GM12878 (cell line): ENCODE measurements around the gene ADAMTSL4. TPM values are rescaled to one million over a fixed set of nuclear protein-coding genes. Genes with fewer than 3 reads are reported as not detected.
A peak's percentile ranks its signal among the peaks of the same experiment; 100 is the strongest.
"Not testable (repeated sequence)": the region's sequence is repeated elsewhere in the genome, so short reads cannot be mapped to it uniquely, and the experiment has no call there.

Experiments
- ATAC-seq: fragments of 200-7000 bp; cut with Tn5 transposase; 3 replicates; pipeline ENCODE4 v1.9.1; 2020; ENCODE audit warnings: mild to moderate bottlenecking, moderate library complexity
- BruUV-seq: library from RNA; stranded (reverse); fragments of 400-500 nt; replicated peaks from 2 replicates; lab custom pipeline; 2021; lab: Mats Ljungman, UMichigan
- CTCF ChIA-PET: fragments of 300-600 bp; sonication (Branson Sonifier 250); formaldehyde crosslinking; extraction: SDS; loops from one replicate; lab custom pipeline; 2021; ENCODE audit warnings: inconsistent platforms; lab: Yijun Ruan, JAX
- POLR2A ChIA-PET: fragments of 350-600 bp; formaldehyde crosslinking; extraction: SDS; loops from one replicate; lab custom pipeline; 2021; ENCODE audit warnings: inconsistent platforms; lab: Charles Lee
- RAD21 ChIA-PET: fragments of 300-600 bp; sonication (Branson Sonifier 250); formaldehyde crosslinking; loops from one replicate; lab custom pipeline; 2023; ENCODE audit warnings: antibody characterized with exemption; ENCODE audit not compliant: unreplicated experiment; lab: Charles Lee
- SMC1A ChIA-PET: fragments of 300-600 bp; sonication (Branson Sonifier 250); formaldehyde crosslinking; loops from one replicate; lab custom pipeline; 2023; ENCODE audit not compliant: unreplicated experiment, uncharacterized antibody; lab: Charles Lee
- DNase-seq: peaks from one replicate; pipeline ENCODE4 v3.0.0-alpha.2; 2011; ENCODE audit warnings: low read depth, low spot score
- FAIRE-seq: peaks from 3 replicates; lab custom pipeline; 2011; peaks lifted over from hg19 to GRCh38; lab: Jason Lieb, UNC
- H2AFZ ChIP-seq: 2 replicates; pipeline ENCODE4 v1.6.0; 2011; ENCODE audit warnings: low read depth, low read length, control low read depth; ENCODE audit not compliant: control insufficient read depth
- H3K27ac ChIP-seq: 2 replicates; pipeline ENCODE4 v1.5.1; 2011; ENCODE audit warnings: control low read depth; ENCODE audit not compliant: control insufficient read depth, insufficient read depth
- H3K27me3 ChIP-seq, 2 experiments: replicated peaks in 1 of 2; 2 replicates each; pipeline versions ENCODE4 v1.6.0 to v1.6.1; 2011; ENCODE audit warnings: low read length in 1 of 2; ENCODE audit not compliant: control insufficient read depth in 2 of 2, insufficient read depth in 2 of 2
- H3K36me3 ChIP-seq, 2 experiments: 2 replicates each; pipeline ENCODE4 v1.5.1; 2011; ENCODE audit warnings: low read length in 1 of 2; ENCODE audit not compliant: control insufficient read depth in 2 of 2, insufficient read depth in 2 of 2
- H3K4me1 ChIP-seq: 2 replicates; pipeline ENCODE4 v1.6.1; 2011; ENCODE audit warnings: mild to moderate bottlenecking, low read length, moderate library complexity, mixed read lengths; ENCODE audit not compliant: control insufficient read depth, insufficient read depth
- H3K4me2 ChIP-seq: 2 replicates; pipeline ENCODE4 v1.6.0; 2011; ENCODE audit warnings: control low read depth; ENCODE audit not compliant: control insufficient read depth, insufficient read depth
- H3K4me3 ChIP-seq: fragments of 200-600 bp; sonication (generic); 2 replicates; pipeline ENCODE4 v1.5.1; 2016
- H3K79me2 ChIP-seq: 2 replicates; pipeline ENCODE4 v1.6.0; 2011; ENCODE audit warnings: low read length; ENCODE audit not compliant: control insufficient read depth, insufficient read depth
- H3K9ac ChIP-seq: 2 replicates; pipeline ENCODE4 v1.8.0; 2011; ENCODE audit warnings: low read length, control low read depth, mixed read lengths; ENCODE audit not compliant: control insufficient read depth, insufficient read depth
- H3K9me3 ChIP-seq: replicated peaks from 3 replicates; pipeline ENCODE4 v1.5.1; 2011; ENCODE audit warnings: mild to moderate bottlenecking, low read length; ENCODE audit not compliant: control insufficient read depth, insufficient read depth
- H4K20me1 ChIP-seq: 2 replicates; pipeline ENCODE4 v1.6.0; 2011; ENCODE audit not compliant: control insufficient read depth, insufficient read depth
- ATF2 ChIP-seq: IDR thresholded peaks from 2 replicates; pipeline ENCODE4 v1.6.1; 2012; ENCODE audit warnings: low read length, inconsistent platforms
- BMI1 ChIP-seq: fragments of 450-650 bp; IDR thresholded peaks from 2 replicates; pipeline ENCODE4 v1.6.1; 2016; ENCODE audit warnings: mild to moderate bottlenecking, moderate library complexity, borderline replicate concordance
- CHD4 ChIP-seq: fragments of 200-600 bp; sonication (generic); IDR thresholded peaks from 2 replicates; pipeline ENCODE4 v1.6.1; 2016; ENCODE audit warnings: mild to moderate bottlenecking
- HCFC1 ChIP-seq: fragments of 150-350 bp; IDR thresholded peaks from 2 replicates; pipeline ENCODE4 v1.6.1; 2014; ENCODE audit warnings: low read length
- HDAC6 ChIP-seq: fragments of 200-600 bp; sonication (generic); IDR thresholded peaks from one replicate; pipeline ENCODE4 v1.8.0; 2017; ENCODE audit warnings: antibody characterized with exemption; ENCODE audit not compliant: unreplicated experiment
- HDGF ChIP-seq: fragments of 450-650 bp; IDR thresholded peaks from 2 replicates; pipeline ENCODE4 v1.6.1; 2016; ENCODE audit warnings: antibody characterized with exemption
- IKZF2 ChIP-seq, 2 experiments: fragments of 450-650 bp; IDR thresholded peaks; 2 replicates each; pipeline ENCODE4 v1.6.1; 2017; ENCODE audit warnings: mild to moderate bottlenecking in 2 of 2, moderate library complexity in 2 of 2
- ZBED1 ChIP-seq: IDR thresholded peaks from 2 replicates; pipeline ENCODE4 v1.6.1; 2016; ENCODE audit warnings: borderline replicate concordance
- ZBTB33 ChIP-seq: fragments of 450-650 bp; IDR thresholded peaks from 2 replicates; pipeline ENCODE4 v1.6.1; 2017; ENCODE audit warnings: mild to moderate bottlenecking
- WGBS: methylation state at CpG from one replicate; pipeline ENCODE4 v1.1.6; 2016; ENCODE audit warnings: low lambda C conversion rate; ENCODE audit not compliant: insufficient replicate concordance, insufficient coverage; ENCODE audit errors: missing lambda C conversion rate; 5-methylcytosine and 5-hydroxymethylcytosine counted together
- in situ Hi-C: fragments of 300-500 bp; cut with MboI; formaldehyde crosslinking; loops from 9 replicates; pipeline ENCODE4 v1.14.3; 2018; ENCODE audit warnings: mixed read lengths
- intact Hi-C: fragments of 100-400 bp; cut with micrococcal nuclease; formaldehyde crosslinking; loops from one replicate; pipeline ENCODE4 v1.14.2; 2022; ENCODE audit not compliant: unreplicated experiment
- polyA plus RNA-seq, 11 experiments: library from polyadenylated mRNA; depleted of rRNA in 4 of 11; unstranded in 6 of 11; stranded (reverse) in 5 of 11; fragments of >200 nt; fragmentation: Nextera tagmentation in 4 of 11; fragmentation: Illumina TruSeq in 1 of 11; extraction: Ambion mirVana in 4 of 11; extraction: Trizol in 1 of 11; gene quantifications; 1 replicate in 1 of 11; 2 replicates in 10 of 11; pipeline versions ENCODE4 v1.2.1 to v1.2.3, GENCODE V29; 2011 to 2016; ENCODE audit warnings: inconsistent platforms in 2 of 11, missing spikeins in 2 of 11, low read depth in 1 of 11
- total RNA-seq, 4 experiments: library from RNA; depleted of rRNA in 3 of 4; stranded (reverse); fragments of >200 nt in 3 of 4; fragmentation: Illumina TruSeq in 1 of 4; extraction: Trizol in 1 of 4; gene quantifications; 2 replicates each; pipeline versions ENCODE4 v1.2.1 to v1.2.3, GENCODE V29; 2013 to 2021
- TF ChIP-seq, protein P1 (sequence below): IDR thresholded peaks from 2 replicates; pipeline ENCODE4 v1.6.1; 2012; ENCODE audit warnings: low read depth, low read length, improper control_type of control experiment

Gene ADAMTSL4
- total and polyA plus RNA-seq, 10 of the 15 experiments (the other 5 are each of a cell fraction or from before 2014, with no cell fraction given): 0.04 to 0.15 (median 0.05) TPM; not detected in 5

DNA sequence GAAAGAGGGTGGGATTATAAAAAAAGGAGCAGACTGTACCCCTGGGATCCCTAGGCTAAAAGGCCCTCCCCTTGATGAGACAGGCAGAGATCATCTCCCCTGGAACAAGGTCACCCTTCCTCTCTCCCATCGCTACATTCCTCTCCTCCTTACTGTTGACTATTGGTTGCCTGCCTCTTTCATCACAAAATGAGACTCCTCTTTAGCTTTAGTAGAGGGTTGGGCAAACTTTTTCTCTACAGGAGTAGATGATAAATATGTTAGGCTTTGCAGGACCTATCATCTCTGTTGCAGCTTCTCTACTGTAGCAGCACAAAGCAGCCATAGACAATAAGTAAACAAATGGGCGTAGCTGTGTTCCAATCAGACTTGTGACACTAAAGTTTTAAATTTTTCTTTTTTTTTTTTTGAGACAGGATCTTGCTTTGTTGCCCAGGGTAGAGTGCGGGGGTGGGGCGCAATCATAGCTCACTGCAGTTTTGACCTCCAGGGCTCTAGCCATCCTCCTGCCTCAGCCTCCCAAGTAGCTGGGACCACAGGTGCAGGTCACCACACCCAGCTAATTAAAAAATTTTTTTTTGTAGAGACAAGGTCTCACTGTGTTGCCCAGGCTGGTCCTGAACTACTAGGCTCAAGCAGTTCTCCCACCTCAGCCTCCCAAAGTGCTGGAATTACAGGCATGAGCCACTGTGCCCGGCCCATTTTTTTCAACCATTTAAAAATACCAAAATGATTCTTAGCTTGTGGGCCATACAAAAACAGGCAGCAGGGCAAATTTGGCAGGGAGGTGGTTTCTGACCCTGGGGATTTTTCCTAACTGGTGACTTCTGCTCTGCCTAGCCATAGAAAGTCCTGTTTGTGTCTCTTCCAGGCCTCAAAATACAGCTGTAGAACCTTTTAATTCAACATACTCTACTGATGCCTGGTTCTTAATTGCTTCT is 15.1 kb downstream of the ADAMTSL4 start (continued):
- TF ChIP-seq ZBTB33 (no peak), ZBED1 (no peak), HCFC1 (no peak), BMI1 (no peak), HDGF (no peak), ATF2 (no peak), CHD4 (no peak), IKZF2 (IDR thresholded peaks at IDR 0.05) (peak in 1 of 2 experiments; percentile 29; a peak in 1 of 4 replicates), HDAC6 (no peak)
- TF ChIP-seq, protein P1, sequence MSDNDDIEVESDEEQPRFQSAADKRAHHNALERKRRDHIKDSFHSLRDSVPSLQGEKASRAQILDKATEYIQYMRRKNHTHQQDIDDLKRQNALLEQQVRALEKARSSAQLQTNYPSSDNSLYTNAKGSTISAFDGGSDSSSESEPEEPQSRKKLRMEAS: no peak

GRCh38 chr1:150565240-150565991 is 16.2 kb downstream of the ADAMTSL4 start:
- H3K79me2 ChIP-seq: peaks cover 60% of the 10 kb centered on the region

More at GRCh38 chr1:150565240-150565991, 16.2 kb downstream of the ADAMTSL4 start:
- ChIA-PET SMC1A (interaction anchor here (1.0 to 12.5 kb wide), 6 partner anchors 11 to 132 kb away, joined by 3 to 388 read pairs (median 34); partner anchors contain the start of genes ENSA, GOLPH3L and MCL1), RAD21 (interaction anchor here (0.8 to 12.1 kb wide), 8 partner anchors 11 to 199 kb away, joined by 3 to 387 read pairs (median 22); partner anchors contain the start of genes CTSS, ENSA and MCL1), POLR2A (interaction anchor here (0.6 to 11.4 kb wide), 7 partner anchors 11 to 305 kb away, joined by 3 to 324 read pairs (median 41); partner anchors contain the start of genes CTSS, ENSA and MCL1), CTCF (interaction anchor here (1.5 to 13.7 kb wide), 5 partner anchors 11 to 63 kb away, joined by 3 to 390 read pairs (median 95); partner anchors contain the start of genes ENSA and MCL1)
- H3K4me2 ChIP-seq: peak overlapping the region; percentile 57
- BruUV-seq, DNase-seq, H4K20me1 ChIP-seq, H3K36me3 ChIP-seq, H3K27me3 ChIP-seq, ATAC-seq, intact Hi-C loops, H3K9me3 ChIP-seq, FAIRE-seq, H2AFZ ChIP-seq: not testable (repeated sequence)
- 33% methylated on average over 14 of the region's 14 CpGs for WGBS
- H3K27ac ChIP-seq: peak overlapping the region; percentile 98
- H3K9ac ChIP-seq: peak overlapping the region; percentile 98; the same call in 1 of the 2 replicates
- H3K4me1 ChIP-seq: peaks cover 61% of the 10 kb centered on the region
- H3K4me3 ChIP-seq: peak overlapping the region; percentile 21; the same call in 1 of the 2 replicates
- in situ Hi-C loops: loop anchor here (5.0 kb wide), 1 partner anchor 47 kb away; no protein-coding TSS in a partner anchor
